Endothelial cell of umbilical vein (primary cell): ENCODE results near the gene LHPP. TPM values are rescaled to one million over a fixed set of nuclear protein-coding genes. Genes with fewer than 3 reads are reported as not detected.

ENCODE experiments used
- BruUV-seq: library from RNA; stranded (reverse); fragments of 400-500 nt; replicated peaks from 2 replicates; lab custom pipeline; 2021; lab: Mats Ljungman, UMichigan
- CTCF ChIA-PET: fragments of 300-600, 350-600 bp; sonication (Branson Sonifier 250); formaldehyde crosslinking; loops from one replicate; lab custom pipeline; 2021; ENCODE audit warnings: antibody characterized with exemption, inconsistent platforms; lab: Charles Lee
- POLR2A ChIA-PET: fragments of 300-600, 350-600 bp; sonication (Branson Sonifier 250); formaldehyde crosslinking; loops from one replicate; lab custom pipeline; 2021; ENCODE audit warnings: antibody characterized with exemption, inconsistent platforms; lab: Charles Lee
- DNase-seq: peaks from one replicate; pipeline ENCODE4 v3.0.0-alpha.2; 2011; ENCODE audit warnings: low read depth, low spot score
- FAIRE-seq: peaks from 2 replicates; lab custom pipeline; 2011; peaks lifted over from hg19 to GRCh38; lab: Jason Lieb, UNC
- H2AFZ ChIP-seq: 2 replicates; pipeline ENCODE4 v1.6.0; 2012; ENCODE audit warnings: low read depth, low read length, control low read depth, inconsistent platforms
- H3K27ac ChIP-seq: 2 replicates; pipeline ENCODE4 v1.5.1; 2011; ENCODE audit warnings: low read depth, mild to moderate bottlenecking, control low read depth, low read length, moderate library complexity; ENCODE audit not compliant: insufficient read depth
- H3K27me3 ChIP-seq, 2 experiments: 2 replicates each; pipeline versions ENCODE4 v1.6.0 to v1.6.1; 2011; ENCODE audit warnings: low read length in 2 of 2, mixed read lengths in 1 of 2; ENCODE audit not compliant: control insufficient read depth in 2 of 2, insufficient read depth in 2 of 2
- H3K36me3 ChIP-seq, 2 experiments: 2 replicates in 1 of 2; 3 replicates in 1 of 2; pipeline ENCODE4 v1.5.1; 2011; ENCODE audit warnings: low read length in 2 of 2, mild to moderate bottlenecking in 1 of 2, moderate library complexity in 1 of 2; ENCODE audit not compliant: control insufficient read depth in 2 of 2, insufficient read depth in 2 of 2; ENCODE audit errors: extremely low read depth in 1 of 2
- H3K4me1 ChIP-seq: 3 replicates; pipeline ENCODE4 v1.5.1; 2011; ENCODE audit warnings: mild to moderate bottlenecking, low read length; ENCODE audit not compliant: control insufficient read depth, insufficient read depth; ENCODE audit errors: extremely low read depth
- H3K4me2 ChIP-seq: 2 replicates; pipeline ENCODE4 v1.6.1; 2011; ENCODE audit warnings: low read length, control low read depth, mixed read lengths; ENCODE audit not compliant: insufficient read depth
- H3K4me3 ChIP-seq, 3 experiments: fragments of 200-600 bp in 1 of 3; sonication (generic), shearing (Covaris generic) in 1 of 3; replicated peaks in 1 of 3; 2 replicates each; pipeline ENCODE4 v1.5.1; 2011 to 2016; ENCODE audit warnings: control low read depth in 3 of 3, low read length in 3 of 3, mild to moderate bottlenecking in 2 of 3, inconsistent platforms in 1 of 3, low read depth in 1 of 3, moderate library complexity in 1 of 3; ENCODE audit not compliant: insufficient read depth in 1 of 3
- H3K79me2 ChIP-seq: 2 replicates; pipeline ENCODE4 v1.6.0; 2012; ENCODE audit warnings: low read length, inconsistent platforms; ENCODE audit not compliant: control insufficient read depth, insufficient read depth
- H3K9ac ChIP-seq: replicated peaks from 2 replicates; pipeline ENCODE3; 2011; ENCODE audit warnings: low read length, control low read depth; ENCODE audit not compliant: insufficient read depth; ENCODE audit errors: extremely low read depth
- H3K9me1 ChIP-seq: replicated peaks from 3 replicates; pipeline ENCODE4 v1.6.0; 2011; ENCODE audit warnings: mild to moderate bottlenecking, low read length; ENCODE audit not compliant: control insufficient read depth, insufficient read depth; ENCODE audit errors: extremely low read depth
- H3K9me3 ChIP-seq: replicated peaks from 2 replicates; pipeline ENCODE4 v1.5.1; 2012; ENCODE audit warnings: low read length, inconsistent platforms; ENCODE audit not compliant: control insufficient read depth, insufficient read depth
- H4K20me1 ChIP-seq: replicated peaks from 2 replicates; pipeline ENCODE3; 2011; ENCODE audit warnings: mild to moderate bottlenecking, low read length; ENCODE audit not compliant: control insufficient read depth, insufficient read depth; ENCODE audit errors: extremely low read depth
- CTCF ChIP-seq, 2 donors: IDR thresholded peaks; 1 replicate in 1 of 2; 2 replicates in 1 of 2; pipeline ENCODE4 v1.5.1; 2011; ENCODE audit warnings: low read length in 2 of 2, mild to moderate bottlenecking in 2 of 2, moderate library complexity in 2 of 2, control low read depth in 1 of 2, inconsistent platforms in 1 of 2, low read depth in 1 of 2; ENCODE audit not compliant: insufficient read depth in 1 of 2; ENCODE audit errors: extremely low read depth in 1 of 2
- EZH2 ChIP-seq: IDR thresholded peaks from 2 replicates; pipeline ENCODE4 v1.6.1; 2012; ENCODE audit warnings: borderline replicate concordance, low read depth, mild to moderate bottlenecking, moderate library complexity, low read length, inconsistent platforms; ENCODE audit not compliant: severe bottlenecking
- FOS ChIP-seq: IDR thresholded peaks from 2 replicates; pipeline ENCODE4 v1.6.1; 2011; ENCODE audit warnings: mild to moderate bottlenecking, low read length, moderate library complexity, borderline replicate concordance; ENCODE audit not compliant: insufficient read depth
- GATA2 ChIP-seq: IDR thresholded peaks from 2 replicates; pipeline ENCODE4 v1.7.0; 2011; ENCODE audit warnings: low read depth, mild to moderate bottlenecking, moderate library complexity, mixed read lengths, low read length; ENCODE audit not compliant: insufficient read length, insufficient read depth
- JUN ChIP-seq: IDR thresholded peaks from 2 replicates; pipeline ENCODE4 v1.6.1; 2011; ENCODE audit warnings: borderline replicate concordance, low read depth; ENCODE audit not compliant: insufficient read length, insufficient read depth
- MAX ChIP-seq: IDR thresholded peaks from 2 replicates; pipeline ENCODE4 v1.6.1; 2011; ENCODE audit not compliant: insufficient read depth, insufficient read length
- MYC ChIP-seq: IDR thresholded peaks from one replicate; pipeline ENCODE4 v1.6.1; 2011; ENCODE audit warnings: mild to moderate bottlenecking, low read depth, low read length
- POLR2A ChIP-seq: IDR thresholded peaks from 2 replicates; pipeline ENCODE4 v1.6.1; 2012; ENCODE audit warnings: low read depth, mild to moderate bottlenecking, control low read depth, low read length
- POLR2AphosphoS5 ChIP-seq: IDR thresholded peaks from 2 replicates; pipeline ENCODE4 v1.6.1; 2012; ENCODE audit warnings: low read depth, mild to moderate bottlenecking, control low read depth, low read length, moderate library complexity; ENCODE audit not compliant: insufficient read depth
- dilution Hi-C: fragments of 300-500 bp; cut with MboI; formaldehyde crosslinking; loops from one replicate; pipeline ENCODE4 v1.15.0; 2019; ENCODE audit warnings: low sequenced_read_pairs; ENCODE audit not compliant: extremely low pct_ligation_motif_present
- intact Hi-C: fragments of 100-400 bp; cut with micrococcal nuclease; formaldehyde crosslinking; loops from one replicate; pipeline ENCODE4 v1.10.0; 2022
- polyA plus RNA-seq, 4 experiments: library from polyadenylated mRNA; depleted of rRNA in 3 of 4; stranded (reverse) in 3 of 4; unstranded in 1 of 4; fragments of >200 nt; gene quantifications; 2 replicates each; pipeline versions ENCODE4 v1.2.1 to v1.2.3, GENCODE V29; 2011 to 2012; ENCODE audit warnings: missing spikeins in 1 of 4
- total RNA-seq: library from RNA; stranded (reverse); gene quantifications from 2 replicates; pipeline ENCODE4 v1.2.3, GENCODE V29; 2021

LHPP gene
- total and polyA plus RNA-seq, 2 donors (not counting 3 experiments of a cell fraction or from before 2014, with no cell fraction given), result 5.8 to 11.2 TPM

GRCh38 chr10:124605481-124605855, 143.8 kb downstream of the LHPP start:
- CTCF ChIA-PET, result interaction anchor here (1.1 to 1.4 kb wide), 2 partner anchors 136 to 140 kb away, joined by 4 to 5 read pairs; no protein-coding TSS in a partner anchor
- intact Hi-C loops (loop anchor here (10.0 kb wide), 1 partner anchor 1601 kb away; the partner anchor contains the start of genes ACADSB and IKZF5), dilution Hi-C loops (no loop called here)
- no peak overlapping the region for H2AFZ ChIP-seq
- H3K4me2 ChIP-seq, result no peak overlapping the region
- H3K79me2 ChIP-seq, result no peaks in the 10 kb centered on the region
- POLR2A ChIA-PET, result no interaction called here
- FAIRE-seq (no peak), DNase-seq (no peak)
- no peak overlapping the region for H3K27ac ChIP-seq
- no peaks in the 10 kb centered on the region for H4K20me1 ChIP-seq
- no TSS peak for BruUV-seq
- no peaks in the 10 kb centered on the region for H3K9me1 ChIP-seq
- no peaks in the 10 kb centered on the region for H3K4me1 ChIP-seq
- H3K4me3 ChIP-seq, result no peak overlapping the region
- H3K9ac ChIP-seq, result no peak overlapping the region
- TF ChIP-seq MYC (no peak), POLR2A (no peak), JUN (no peak), EZH2 (no peak), CTCF (IDR thresholded peaks at IDR 0.05; ENCODE audit: extremely low read depth in 1 of 2, insufficient read depth in 1 of 2, low read depth in 1 of 2, low read length in 2 of 2) (no peak), FOS (no peak), GATA2 (no peak), POLR2AphosphoS5 (no peak), MAX (no peak)
- H3K36me3 ChIP-seq, result no peaks in the 10 kb centered on the region
- H3K9me3 ChIP-seq, result no peaks in the 10 kb centered on the region
- no peaks in the 10 kb centered on the region for H3K27me3 ChIP-seq
